ENCODE data around the gene ZBTB7B. TPM values are rescaled to one million over a fixed set of nuclear protein-coding genes. Genes with fewer than 3 reads are reported as not detected.

The ZBTB7B gene
- total and polyA plus RNA-seq, 2 donors (not counting 1 experiment from before 2014, with no cell fraction given) = 55.7 to 67.3 TPM

- H3K27me3 Mint-ChIP-seq = no peaks in the 10 kb centered on the region
- no peaks in the 10 kb centered on the region for H3K27me3 ChIP-seq (replicated peaks in 1 of 4; ENCODE audit: control extremely low read depth in 1 of 4, control insufficient read depth in 3 of 4, insufficient read depth in 4 of 4, low read length in 3 of 4)
- 100% methylated on average over 1 of the region's 6 CpGs for WGBS (ENCODE audit: insufficient coverage)
- peak overlapping the region; percentile 61 for H3K4me2 ChIP-seq (replicated peaks; ENCODE audit: low read depth, low read length, poor library complexity, severe bottlenecking)
- no peak overlapping the region for H3K9ac ChIP-seq (ENCODE audit: low read length)
- H3K9me3 ChIP-seq (ENCODE audit: control extremely low read depth in 1 of 3, control insufficient read depth in 2 of 3, insufficient read depth in 1 of 3, low read length in 2 of 3) = no peaks in the 10 kb centered on the region
- peak overlapping the region; percentile 83 for H3K27ac Mint-ChIP-seq
- intact Hi-C loops (cut with micrococcal nuclease) = no loop called here
- H3K9me3 Mint-ChIP-seq (ENCODE audit: insufficient read depth) = no peaks in the 10 kb centered on the region
- POLR2A ChIA-PET = interaction anchor here (0.6 to 0.8 kb wide), 2 partner anchors 67 to 128 kb away, joined by 3 to 5 read pairs; no protein-coding TSS in a partner anchor
- peaks cover 92 to 100% of the 10 kb centered on the region in 2 donors for H3K4me1 ChIP-seq (ENCODE audit: control insufficient read depth in 2 of 2, insufficient read depth in 2 of 2, low read length in 2 of 2)
- peaks cover 0 to 29% of the 10 kb centered on the region in 2 experiments for H3K36me3 ChIP-seq (replicated peaks in 1 of 2; ENCODE audit: control extremely low read depth in 1 of 2, control insufficient read depth in 1 of 2, extremely low read depth in 1 of 2, insufficient read depth in 2 of 2, low read length in 1 of 2)
- H3K27ac ChIP-seq (ENCODE audit: low read length in 2 of 2) = peak overlapping the region in 1 of 2 donors; percentile 48
- peaks cover 30% of the 10 kb centered on the region for H4K20me1 ChIP-seq (ENCODE audit: control insufficient read depth, insufficient read depth, low read length, poor library complexity, severe bottlenecking)
- no peak for DNase-seq
- CTCF ChIA-PET = interaction anchor here (1.2 to 17.4 kb wide), 4 partner anchors 9 to 50 kb away, joined by 3 to 295 read pairs (median 4); partner anchors contain the start of genes LENEP and ZBTB7B
- ATAC-seq (ENCODE audit: low read depth) = no peak
- H3K4me1 Mint-ChIP-seq = peaks cover 78% of the 10 kb centered on the region
- peaks cover 34% of the 10 kb centered on the region for H3K79me2 ChIP-seq (ENCODE audit: control insufficient read depth, insufficient read depth, low read length)
- TF ChIP-seq EZH2 (IDR thresholded peaks at IDR 0.05; ENCODE audit: borderline replicate concordance, insufficient read depth, low read depth, low read length, poor library complexity, severe bottlenecking) (no peak), CTCF (IDR thresholded peaks at IDR 0.05) (no peak)
- no peak overlapping the region for H2AFZ ChIP-seq (ENCODE audit: insufficient read depth, low read depth, low read length, poor library complexity, severe bottlenecking)
- H3K4me3 ChIP-seq (ENCODE audit: control extremely low read depth in 1 of 5, extremely low read depth in 1 of 5, insufficient read depth in 1 of 5, low read depth in 2 of 5, low read length in 4 of 5) = no peak overlapping the region
- H3K4me3 Mint-ChIP-seq = no peak overlapping the region
Observed at GRCh38 chr1:155011437-155012025, 8.9 kb downstream of the ZBTB7B start.

GRCh38 chr1:155012026-155012546 is 9.5 kb downstream of the ZBTB7B start:
- Mint-ChIP-seq H3K4me3 (no peak overlapping the region), H3K9me3 (ENCODE audit: insufficient read depth) (no peaks in the 10 kb centered on the region), H3K27me3 (no peaks in the 10 kb centered on the region), H3K4me1 (peaks cover 78% of the 10 kb centered on the region), H3K27ac (peak overlapping the region; percentile 83)
- ATAC-seq (ENCODE audit: low read depth) (no peak), DNase-seq (no peak)
- H3K4me1 ChIP-seq (ENCODE audit: control insufficient read depth in 2 of 2, insufficient read depth in 2 of 2, low read length in 2 of 2) = peaks cover 92 to 100% of the 10 kb centered on the region in 2 donors
- TF ChIP-seq EZH2 (IDR thresholded peaks at IDR 0.05; ENCODE audit: borderline replicate concordance, insufficient read depth, low read depth, low read length, poor library complexity, severe bottlenecking) = no peak
- TF ChIP-seq CTCF (IDR thresholded peaks at IDR 0.05) = no peak
- H3K36me3 ChIP-seq (replicated peaks in 1 of 2; ENCODE audit: control extremely low read depth in 1 of 2, control insufficient read depth in 1 of 2, extremely low read depth in 1 of 2, insufficient read depth in 2 of 2, low read length in 1 of 2) = peaks cover 0 to 29% of the 10 kb centered on the region in 2 experiments
- peak overlapping the region; percentile 22 for H3K4me2 ChIP-seq (replicated peaks; ENCODE audit: low read depth, low read length, poor library complexity, severe bottlenecking)
- peak overlapping the region in 1 of 2 donors; percentile 48 for H3K27ac ChIP-seq (ENCODE audit: low read length in 2 of 2)
- peaks cover 24% of the 10 kb centered on the region for H4K20me1 ChIP-seq (ENCODE audit: control insufficient read depth, insufficient read depth, low read length, poor library complexity, severe bottlenecking)
- no peak overlapping the region for H2AFZ ChIP-seq (ENCODE audit: insufficient read depth, low read depth, low read length, poor library complexity, severe bottlenecking)
- no peak overlapping the region for H3K4me3 ChIP-seq (ENCODE audit: control extremely low read depth in 1 of 5, extremely low read depth in 1 of 5, insufficient read depth in 1 of 5, low read depth in 2 of 5, low read length in 4 of 5)
- no peaks in the 10 kb centered on the region for H3K9me3 ChIP-seq (ENCODE audit: control extremely low read depth in 1 of 3, control insufficient read depth in 2 of 3, insufficient read depth in 1 of 3, low read length in 2 of 3)
- ChIA-PET POLR2A (interaction anchor here (0.6 to 6.0 kb wide), 5 partner anchors 10 to 128 kb away, joined by 3 to 74 read pairs (median 5); partner anchors contain the start of gene ZBTB7B), CTCF (interaction anchor here (1.6 to 17.4 kb wide), 3 partner anchors 12 to 49 kb away, joined by 3 to 295 read pairs (median 4); partner anchors contain the start of genes LENEP and ZBTB7B)
- 61% methylated on average over 3 of the region's 9 CpGs for WGBS (ENCODE audit: insufficient coverage)
- no peaks in the 10 kb centered on the region for H3K27me3 ChIP-seq (replicated peaks in 1 of 4; ENCODE audit: control extremely low read depth in 1 of 4, control insufficient read depth in 3 of 4, insufficient read depth in 4 of 4, low read length in 3 of 4)
- intact Hi-C loops (cut with micrococcal nuclease) = no loop called here
- no peak overlapping the region for H3K9ac ChIP-seq (ENCODE audit: low read length)
- H3K79me2 ChIP-seq (ENCODE audit: control insufficient read depth, insufficient read depth, low read length) = peaks cover 29% of the 10 kb centered on the region
